Vagina (tissue), 2 donors: Measurements from ENCODE around the gene AP4M1. TPM values are rescaled to one million over a fixed set of nuclear protein-coding genes. Genes with fewer than 3 reads are reported as not detected.

Experiments
- DNase-seq, 2 donors: peaks; one replicate each; pipeline ENCODE4 v3.0.0-alpha.2; 2017; ENCODE audit errors: extremely low spot score in 2 of 2
- H3K27ac ChIP-seq: fragments of 200-600 bp; sonication (generic); one replicate; pipeline ENCODE4 v1.5.1; 2019
- H3K27me3 ChIP-seq: fragments of 200-600 bp; sonication (generic); one replicate; pipeline ENCODE4 v1.5.1; 2019
- H3K36me3 ChIP-seq, 2 donors: fragments of 200-600 bp; sonication (generic); one replicate each; pipeline ENCODE4 v1.5.1; 2017 to 2019
- H3K4me1 ChIP-seq: fragments of 200-600 bp; sonication (generic); one replicate; pipeline ENCODE4 v1.5.1; 2019
- H3K4me3 ChIP-seq, 2 donors: fragments of 200-600 bp; sonication (generic); 1 replicate in 1 of 2; 2 replicates in 1 of 2; pipeline ENCODE4 v1.5.1; 2016 to 2019
- H3K9me3 ChIP-seq: fragments of 200-600 bp; sonication (generic); one replicate; pipeline ENCODE4 v1.5.1; 2019
- POLR2A ChIP-seq, 2 donors: fragments of 450-650 bp; IDR thresholded peaks; one replicate each; pipeline ENCODE4 v1.6.1; 2017; ENCODE audit warnings: antibody characterized with exemption in 2 of 2, mild to moderate bottlenecking in 2 of 2, moderate library complexity in 2 of 2
- POLR2AphosphoS5 ChIP-seq, 2 donors: sonication (generic); formaldehyde crosslinking; IDR thresholded peaks; one replicate each; pipeline ENCODE4 v1.9.0; 2017; ENCODE audit warnings: antibody characterized with exemption in 2 of 2, mild to moderate bottlenecking in 2 of 2, low read depth in 1 of 2; ENCODE audit not compliant: insufficient read depth in 1 of 2
- intact Hi-C: fragments of 100-400 bp; cut with DNase I; formaldehyde crosslinking; loops from one replicate; pipeline ENCODE4 v1.15.1; 2023
- total RNA-seq: library from RNA; depleted of rRNA; stranded (reverse); fragments of >200 nt; gene quantifications from one replicate; pipeline ENCODE4 v1.2.3, GENCODE V29; 2016
- TF ChIP-seq, protein P1 (sequence below), 3 experiments: fragments of 450-650 bp in 2 of 3; fragments of 200-600 bp in 1 of 3; sonication (generic) in 1 of 3; IDR thresholded peaks; one replicate each; pipeline ENCODE4 v1.5.1; 2017 to 2019; ENCODE audit warnings: antibody characterized with exemption in 3 of 3, mild to moderate bottlenecking in 2 of 3, moderate library complexity in 2 of 3

The AP4M1 gene
- total RNA-seq, 1 donor from 2014 or later = 26.3 TPM

DNA sequence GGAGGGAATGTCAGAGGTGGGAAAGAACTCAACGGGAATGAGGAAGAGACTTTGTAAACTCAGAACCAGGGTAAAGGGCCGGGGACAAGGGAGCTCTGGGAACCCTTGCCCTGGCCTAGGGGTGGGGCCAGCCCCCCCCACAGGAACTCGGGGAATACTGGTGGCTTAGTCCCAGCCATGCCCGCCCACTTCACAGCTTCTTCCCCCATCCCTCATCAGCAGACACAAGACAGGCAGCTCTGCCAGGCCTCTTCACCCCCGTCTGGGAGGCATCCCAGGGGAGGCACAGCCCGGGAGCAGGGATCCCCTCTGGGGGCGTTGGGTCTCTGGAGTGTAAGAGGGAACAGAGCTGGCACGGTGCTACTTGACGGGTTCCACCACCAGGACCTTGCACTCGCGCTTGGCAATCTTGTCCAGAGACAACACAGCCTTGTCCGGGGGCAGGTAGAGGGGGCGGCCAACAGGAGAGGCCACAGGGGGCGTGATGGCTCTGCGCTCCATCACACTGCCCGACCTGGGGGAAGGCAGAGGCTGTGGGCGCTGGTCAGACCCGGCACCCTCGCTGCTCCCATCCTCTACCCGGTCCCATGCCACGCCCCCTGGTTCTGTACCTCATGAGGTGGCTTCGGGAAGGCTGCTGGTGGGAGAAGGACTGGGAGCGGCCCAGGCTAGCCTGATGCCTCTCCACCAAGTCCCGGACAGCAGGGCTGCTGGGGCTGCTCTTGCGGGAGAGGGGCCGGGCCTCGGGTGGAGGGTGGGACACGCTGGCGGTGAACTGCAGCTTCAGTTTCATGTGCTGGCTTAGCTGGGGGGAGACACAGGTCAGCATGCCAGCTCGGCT is 53.4 kb downstream of the AP4M1 start:
- Histone ChIP-seq H3K27ac (no peak overlapping the region), H3K9me3 (no peaks in the 10 kb centered on the region), H3K36me3 (peaks cover 0 to 27% of the 10 kb centered on the region in 2 donors), H3K4me3 (no peak overlapping the region), H3K4me1 (peaks cover 49% of the 10 kb centered on the region), H3K27me3 (no peaks in the 10 kb centered on the region)
- TF ChIP-seq POLR2AphosphoS5 (IDR thresholded peaks at IDR 0.05; ENCODE audit: insufficient read depth in 1 of 2, low read depth in 1 of 2) (no peak), POLR2A (IDR thresholded peaks at IDR 0.05) (no peak)
- TF ChIP-seq, protein P1, sequence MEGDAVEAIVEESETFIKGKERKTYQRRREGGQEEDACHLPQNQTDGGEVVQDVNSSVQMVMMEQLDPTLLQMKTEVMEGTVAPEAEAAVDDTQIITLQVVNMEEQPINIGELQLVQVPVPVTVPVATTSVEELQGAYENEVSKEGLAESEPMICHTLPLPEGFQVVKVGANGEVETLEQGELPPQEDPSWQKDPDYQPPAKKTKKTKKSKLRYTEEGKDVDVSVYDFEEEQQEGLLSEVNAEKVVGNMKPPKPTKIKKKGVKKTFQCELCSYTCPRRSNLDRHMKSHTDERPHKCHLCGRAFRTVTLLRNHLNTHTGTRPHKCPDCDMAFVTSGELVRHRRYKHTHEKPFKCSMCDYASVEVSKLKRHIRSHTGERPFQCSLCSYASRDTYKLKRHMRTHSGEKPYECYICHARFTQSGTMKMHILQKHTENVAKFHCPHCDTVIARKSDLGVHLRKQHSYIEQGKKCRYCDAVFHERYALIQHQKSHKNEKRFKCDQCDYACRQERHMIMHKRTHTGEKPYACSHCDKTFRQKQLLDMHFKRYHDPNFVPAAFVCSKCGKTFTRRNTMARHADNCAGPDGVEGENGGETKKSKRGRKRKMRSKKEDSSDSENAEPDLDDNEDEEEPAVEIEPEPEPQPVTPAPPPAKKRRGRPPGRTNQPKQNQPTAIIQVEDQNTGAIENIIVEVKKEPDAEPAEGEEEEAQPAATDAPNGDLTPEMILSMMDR (IDR thresholded peaks at IDR 0.05) = no peak
- intact Hi-C loops = no loop called here
- no peak for DNase-seq

GRCh38 chr7:100155553-100156317 is 54.3 kb downstream of the AP4M1 start:
- DNase-seq = no peak
- H3K36me3 ChIP-seq = peaks cover 0 to 27% of the 10 kb centered on the region in 2 donors
- intact Hi-C loops = no loop called here
- H3K27ac ChIP-seq = no peak overlapping the region
- no peak overlapping the region for H3K4me3 ChIP-seq
- H3K9me3 ChIP-seq = no peaks in the 10 kb centered on the region
- peaks cover 44% of the 10 kb centered on the region for H3K4me1 ChIP-seq
- TF ChIP-seq, protein P1 (IDR thresholded peaks at IDR 0.05) = no peak
- TF ChIP-seq POLR2A (IDR thresholded peaks at IDR 0.05) (no peak), POLR2AphosphoS5 (IDR thresholded peaks at IDR 0.05; ENCODE audit: insufficient read depth in 1 of 2, low read depth in 1 of 2) (no peak)
- H3K27me3 ChIP-seq = no peaks in the 10 kb centered on the region

DNA sequence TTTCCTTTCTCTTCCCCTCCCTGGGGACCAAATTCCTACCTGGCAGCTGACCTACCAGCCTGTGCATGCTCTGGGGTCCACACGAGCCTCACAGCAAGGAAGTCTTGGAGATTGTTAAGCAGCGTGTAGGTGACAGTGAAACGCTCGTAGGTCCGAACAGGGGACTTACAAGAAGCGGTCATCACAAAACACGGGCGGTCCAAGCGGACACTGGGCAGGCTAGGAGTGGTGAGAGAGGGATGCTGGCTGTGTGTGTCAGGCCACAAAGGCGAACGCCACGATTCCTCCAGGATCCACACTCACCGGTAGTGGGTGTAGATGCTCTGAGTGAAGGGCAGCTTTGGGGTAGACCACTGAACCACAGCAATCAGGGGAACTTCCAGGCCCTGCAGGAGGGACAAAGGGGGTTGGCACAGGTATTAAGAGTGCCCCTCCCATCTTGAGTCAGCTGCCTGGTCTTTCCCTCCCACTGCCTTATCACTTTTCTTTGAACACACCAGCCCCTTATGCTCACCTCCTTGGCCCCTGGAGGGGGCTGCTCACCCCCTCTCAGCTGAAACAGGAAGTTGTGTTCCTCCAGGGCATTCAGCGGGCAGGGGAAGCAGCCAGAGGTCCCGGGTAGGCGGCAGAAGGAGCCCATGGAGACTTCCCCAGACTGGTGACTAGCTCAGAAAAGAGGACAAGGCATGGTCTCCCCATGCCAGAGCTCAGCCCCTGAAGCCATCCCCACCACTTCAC is 55.1 kb downstream of the AP4M1 start:
- no peak for TF ChIP-seq POLR2AphosphoS5 (IDR thresholded peaks at IDR 0.05; ENCODE audit: insufficient read depth in 1 of 2, low read depth in 1 of 2)
- peaks cover 44% of the 10 kb centered on the region for H3K4me1 ChIP-seq
- H3K4me3 ChIP-seq = no peak overlapping the region
- peaks cover 0 to 27% of the 10 kb centered on the region in 2 donors for H3K36me3 ChIP-seq
- H3K9me3 ChIP-seq = no peaks in the 10 kb centered on the region
- H3K27ac ChIP-seq = no peak overlapping the region
- DNase-seq = no peak
- intact Hi-C loops = no loop called here
- no peaks in the 10 kb centered on the region for H3K27me3 ChIP-seq

DNA sequence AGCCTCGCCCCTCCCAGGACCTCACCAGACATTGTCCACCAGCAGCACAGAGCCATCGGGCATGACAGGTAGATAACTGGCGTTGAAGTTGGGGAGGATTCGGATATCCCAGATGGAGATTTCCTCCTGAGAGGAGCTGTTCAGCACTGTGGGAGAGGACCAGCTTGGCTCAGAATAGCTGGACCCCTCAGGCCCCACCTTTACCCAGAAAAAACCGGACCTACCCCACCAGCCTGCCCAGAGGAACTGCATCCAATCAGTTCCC is 55.6 kb downstream of the AP4M1 start:
- peaks cover 0 to 27% of the 10 kb centered on the region in 2 donors for H3K36me3 ChIP-seq
- H3K9me3 ChIP-seq = no peaks in the 10 kb centered on the region
- TF ChIP-seq POLR2A (IDR thresholded peaks at IDR 0.05) = no peak
- TF ChIP-seq, protein P1 (IDR thresholded peaks at IDR 0.05) = no peak
- TF ChIP-seq POLR2AphosphoS5 (IDR thresholded peaks at IDR 0.05; ENCODE audit: insufficient read depth in 1 of 2, low read depth in 1 of 2) = no peak
- intact Hi-C loops = no loop called here
- no peaks in the 10 kb centered on the region for H3K27me3 ChIP-seq
- H3K27ac ChIP-seq = peak overlapping the region; percentile 33
- no peak overlapping the region for H3K4me3 ChIP-seq
- peaks cover 44% of the 10 kb centered on the region for H3K4me1 ChIP-seq
- no peak for DNase-seq
